ENCODE results near the gene FAM32A. TPM values are rescaled to one million over a fixed set of nuclear protein-coding genes. Genes with fewer than 3 reads are reported as not detected.

The FAM32A gene
- total and polyA plus RNA-seq, 10 of the 15 experiments (the other 5 are each of a cell fraction or from before 2014, with no cell fraction given): 33.3 to 116 (median 71.9) TPM

DNA sequence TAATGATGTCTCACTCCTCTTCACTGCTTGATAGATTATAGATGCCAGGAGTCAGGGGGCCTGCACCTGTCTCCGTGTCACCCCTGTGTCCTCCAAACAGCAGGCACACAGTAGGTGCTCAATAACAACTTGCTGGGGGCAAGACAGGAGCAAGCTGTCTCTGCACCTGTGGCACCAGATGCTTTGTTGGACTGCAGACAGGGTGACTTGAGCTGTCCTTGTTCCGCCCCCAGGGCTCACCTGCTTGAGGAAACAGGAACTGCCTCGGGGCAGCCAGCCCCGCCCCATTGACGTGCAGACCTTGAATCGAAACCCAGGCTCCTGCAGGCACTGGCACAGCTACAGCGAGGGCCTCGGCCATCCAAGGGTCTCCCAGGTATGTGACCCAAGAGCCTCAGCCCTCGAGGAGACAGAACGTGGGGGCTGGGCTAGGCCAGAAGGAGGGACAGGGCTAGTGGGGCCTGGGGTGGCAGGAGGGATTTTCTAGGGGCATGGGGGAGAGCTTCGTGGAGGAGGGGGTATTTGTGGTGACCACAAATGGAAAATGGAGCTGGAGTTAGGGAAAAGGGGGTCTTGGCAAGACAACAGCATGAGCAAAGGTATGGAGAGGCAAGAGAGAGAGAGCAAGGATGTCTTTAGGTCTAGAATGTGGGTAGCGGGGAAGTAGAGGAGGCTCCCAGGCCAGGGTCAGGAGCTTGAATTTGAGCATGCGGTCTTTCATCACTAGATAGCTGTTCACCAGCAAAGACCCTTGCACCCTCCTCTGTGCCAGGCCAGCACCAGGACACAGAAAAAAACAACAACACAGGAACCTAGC, 41.6 kb upstream of the FAM32A start, which contains the start of gene HSH2D (continued):
- TF ChIP-seq, protein P1, sequence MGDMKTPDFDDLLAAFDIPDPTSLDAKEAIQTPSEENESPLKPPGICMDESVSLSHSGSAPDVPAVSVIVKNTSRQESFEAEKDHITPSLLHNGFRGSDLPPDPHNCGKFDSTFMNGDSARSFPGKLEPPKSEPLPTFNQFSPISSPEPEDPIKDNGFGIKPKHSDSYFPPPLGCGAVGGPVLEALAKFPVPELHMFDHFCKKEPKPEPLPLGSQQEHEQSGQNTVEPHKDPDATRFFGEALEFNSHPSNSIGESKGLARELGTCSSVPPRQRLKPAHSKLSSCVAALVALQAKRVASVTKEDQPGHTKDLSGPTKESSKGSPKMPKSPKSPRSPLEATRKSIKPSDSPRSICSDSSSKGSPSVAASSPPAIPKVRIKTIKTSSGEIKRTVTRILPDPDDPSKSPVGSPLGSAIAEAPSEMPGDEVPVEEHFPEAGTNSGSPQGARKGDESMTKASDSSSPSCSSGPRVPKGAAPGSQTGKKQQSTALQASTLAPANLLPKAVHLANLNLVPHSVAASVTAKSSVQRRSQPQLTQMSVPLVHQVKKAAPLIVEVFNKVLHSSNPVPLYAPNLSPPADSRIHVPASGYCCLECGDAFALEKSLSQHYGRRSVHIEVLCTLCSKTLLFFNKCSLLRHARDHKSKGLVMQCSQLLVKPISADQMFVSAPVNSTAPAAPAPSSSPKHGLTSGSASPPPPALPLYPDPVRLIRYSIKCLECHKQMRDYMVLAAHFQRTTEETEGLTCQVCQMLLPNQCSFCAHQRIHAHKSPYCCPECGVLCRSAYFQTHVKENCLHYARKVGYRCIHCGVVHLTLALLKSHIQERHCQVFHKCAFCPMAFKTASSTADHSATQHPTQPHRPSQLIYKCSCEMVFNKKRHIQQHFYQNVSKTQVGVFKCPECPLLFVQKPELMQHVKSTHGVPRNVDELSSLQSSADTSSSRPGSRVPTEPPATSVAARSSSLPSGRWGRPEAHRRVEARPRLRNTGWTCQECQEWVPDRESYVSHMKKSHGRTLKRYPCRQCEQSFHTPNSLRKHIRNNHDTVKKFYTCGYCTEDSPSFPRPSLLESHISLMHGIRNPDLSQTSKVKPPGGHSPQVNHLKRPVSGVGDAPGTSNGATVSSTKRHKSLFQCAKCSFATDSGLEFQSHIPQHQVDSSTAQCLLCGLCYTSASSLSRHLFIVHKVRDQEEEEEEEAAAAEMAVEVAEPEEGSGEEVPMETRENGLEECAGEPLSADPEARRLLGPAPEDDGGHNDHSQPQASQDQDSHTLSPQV (IDR thresholded peaks at IDR 0.05): no peak
- TF ChIP-seq KDM1A (IDR thresholded peaks at IDR 0.05; ENCODE audit: borderline replicate concordance): no peak
- TF ChIP-seq NBN (IDR thresholded peaks at IDR 0.05): peak; percentile 80
- TF ChIP-seq CREB1 (IDR thresholded peaks at IDR 0.05; ENCODE audit: low read depth): peak; percentile 59; the same call in 1 of the 2 replicates
- TF ChIP-seq JUNB (IDR thresholded peaks at IDR 0.05): peak; percentile 16
- TF ChIP-seq RFX5 (IDR thresholded peaks at IDR 0.05; ENCODE audit: low read depth, low read length): no peak
- TF ChIP-seq ZNF622 (IDR thresholded peaks at IDR 0.05): no peak
- TF ChIP-seq SMAD1 (IDR thresholded peaks at IDR 0.05; ENCODE audit: low read depth, partially characterized antibody): peak; percentile 87
- peak; percentile 77 for TF ChIP-seq CREM (IDR thresholded peaks at IDR 0.05; ENCODE audit: low read depth)
- TF ChIP-seq SP1 (IDR thresholded peaks at IDR 0.05; ENCODE audit: low read depth, low read length): peak; percentile 42
- TF ChIP-seq TCF12 (IDR thresholded peaks at IDR 0.05; ENCODE audit: low read depth, low read length): peak; percentile 99
- TF ChIP-seq POLR2A (IDR thresholded peaks at IDR 0.05; ENCODE audit: low read depth, low read length): peak; percentile 97
- TF ChIP-seq ZNF384 (IDR thresholded peaks at IDR 0.05; ENCODE audit: borderline replicate concordance, low read depth, low read length): no peak
- TF ChIP-seq, protein P2, sequence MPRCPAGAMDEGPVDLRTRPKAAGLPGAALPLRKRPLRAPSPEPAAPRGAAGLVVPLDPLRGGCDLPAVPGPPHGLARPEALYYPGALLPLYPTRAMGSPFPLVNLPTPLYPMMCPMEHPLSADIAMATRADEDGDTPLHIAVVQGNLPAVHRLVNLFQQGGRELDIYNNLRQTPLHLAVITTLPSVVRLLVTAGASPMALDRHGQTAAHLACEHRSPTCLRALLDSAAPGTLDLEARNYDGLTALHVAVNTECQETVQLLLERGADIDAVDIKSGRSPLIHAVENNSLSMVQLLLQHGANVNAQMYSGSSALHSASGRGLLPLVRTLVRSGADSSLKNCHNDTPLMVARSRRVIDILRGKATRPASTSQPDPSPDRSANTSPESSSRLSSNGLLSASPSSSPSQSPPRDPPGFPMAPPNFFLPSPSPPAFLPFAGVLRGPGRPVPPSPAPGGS (IDR thresholded peaks at IDR 0.05; ENCODE audit: borderline replicate concordance, insufficient read depth, low read depth, low read length, poor library complexity, severe bottlenecking): no peak
- peak; percentile 17; the same call in 1 of the 2 replicates for TF ChIP-seq BCL11A (IDR thresholded peaks at IDR 0.05; ENCODE audit: low read depth, low read length)
- TF ChIP-seq SPI1 (IDR thresholded peaks at IDR 0.05; ENCODE audit: borderline replicate concordance, insufficient read depth, low read depth, low read length): peak; percentile 98
- 0 out of 2 replicates have a peak, but pooled peaks have one; percentile 12 for TF ChIP-seq LARP7 (IDR thresholded peaks at IDR 0.05)
- TF ChIP-seq HDGF (IDR thresholded peaks at IDR 0.05): peak; percentile 89
- TF ChIP-seq RBBP5 (conservative IDR thresholded peaks at IDR 0.05): no peak
- TF ChIP-seq IKZF2 (IDR thresholded peaks at IDR 0.05): peak; percentile 42 to 56; a peak in 3 of 4 replicates
- no peak for TF ChIP-seq ZZZ3 (IDR thresholded peaks at IDR 0.05; ENCODE audit: control insufficient read depth, insufficient read length, low read depth)
- TF ChIP-seq, protein P3, sequence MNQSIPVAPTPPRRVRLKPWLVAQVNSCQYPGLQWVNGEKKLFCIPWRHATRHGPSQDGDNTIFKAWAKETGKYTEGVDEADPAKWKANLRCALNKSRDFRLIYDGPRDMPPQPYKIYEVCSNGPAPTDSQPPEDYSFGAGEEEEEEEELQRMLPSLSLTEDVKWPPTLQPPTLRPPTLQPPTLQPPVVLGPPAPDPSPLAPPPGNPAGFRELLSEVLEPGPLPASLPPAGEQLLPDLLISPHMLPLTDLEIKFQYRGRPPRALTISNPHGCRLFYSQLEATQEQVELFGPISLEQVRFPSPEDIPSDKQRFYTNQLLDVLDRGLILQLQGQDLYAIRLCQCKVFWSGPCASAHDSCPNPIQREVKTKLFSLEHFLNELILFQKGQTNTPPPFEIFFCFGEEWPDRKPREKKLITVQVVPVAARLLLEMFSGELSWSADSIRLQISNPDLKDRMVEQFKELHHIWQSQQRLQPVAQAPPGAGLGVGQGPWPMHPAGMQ (IDR thresholded peaks at IDR 0.05; ENCODE audit: borderline replicate concordance): no peak
- TF ChIP-seq, protein P4, sequence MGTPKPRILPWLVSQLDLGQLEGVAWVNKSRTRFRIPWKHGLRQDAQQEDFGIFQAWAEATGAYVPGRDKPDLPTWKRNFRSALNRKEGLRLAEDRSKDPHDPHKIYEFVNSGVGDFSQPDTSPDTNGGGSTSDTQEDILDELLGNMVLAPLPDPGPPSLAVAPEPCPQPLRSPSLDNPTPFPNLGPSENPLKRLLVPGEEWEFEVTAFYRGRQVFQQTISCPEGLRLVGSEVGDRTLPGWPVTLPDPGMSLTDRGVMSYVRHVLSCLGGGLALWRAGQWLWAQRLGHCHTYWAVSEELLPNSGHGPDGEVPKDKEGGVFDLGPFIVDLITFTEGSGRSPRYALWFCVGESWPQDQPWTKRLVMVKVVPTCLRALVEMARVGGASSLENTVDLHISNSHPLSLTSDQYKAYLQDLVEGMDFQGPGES (IDR thresholded peaks at IDR 0.05): no peak
